GOT3 (cell line): ENCODE results near the gene TEKT5.

Experiments used
- DNase-seq: peaks from one replicate; lab custom pipeline; 2025; ENCODE audit warnings: mixed read lengths; lab: John Stamatoyannopoulos, UW

Gene TEKT5

GRCh38 chr16:10578474-10579316, 116.0 kb downstream of the TEKT5 start:
- no peak for DNase-seq
